ENCODE data around the gene GPR107. TPM values are rescaled to one million over a fixed set of nuclear protein-coding genes. Genes with fewer than 3 reads are reported as not detected.

GPR107 gene
- total and polyA plus RNA-seq, 8 donors = 3.4 to 37.8 (median 13.2) TPM

GRCh38 chr9:130042406-130042884, 11.3 kb upstream of the GPR107 start:
- DNase-seq = peak in 1 of 2 donors; percentile 40
- no peaks in the 10 kb centered on the region for H3K36me3 ChIP-seq
- H3K4me3 ChIP-seq = peak overlapping the region; percentile 85 to 99 (median 91)
- H3K27ac ChIP-seq = peak overlapping the region; percentile 90 to 97 (median 95)
- H3K27me3 ChIP-seq = no peaks in the 10 kb centered on the region
- H3K9me3 ChIP-seq = no peaks in the 10 kb centered on the region
- H3K4me1 ChIP-seq = peaks cover 31 to 70% (median 54%) of the 10 kb centered on the region in 4 donors
- intact Hi-C loops (cut with DNase I; ENCODE audit: low total_unique reads) = loop anchor here (10.0 kb wide), 1 partner anchor 158 kb away; no protein-coding TSS in a partner anchor
- 0 to 1% (median 1%) methylated on average over 19 to 67 of the region's 68 CpGs for WGBS, 5 donors
- TF ChIP-seq EP300 (IDR thresholded peaks at IDR 0.05) (no peak), POLR2A (IDR thresholded peaks at IDR 0.05) (no peak), POLR2AphosphoS5 (IDR thresholded peaks at IDR 0.05) (no peak), CTCF (IDR thresholded peaks at IDR 0.05) (no peak)

GRCh38 chr9:130042885-130043653, 10.6 kb upstream of the GPR107 start, which contains the start of gene FNBP1:
Gene FNBP1 (minus strand): TSS chr9:130043189. CDS start chr9:130042975, 214 bp downstream.
- H3K4me1 ChIP-seq = peaks cover 31 to 65% (median 52%) of the 10 kb centered on the region in 4 donors
- H3K27me3 ChIP-seq = no peaks in the 10 kb centered on the region
- TF ChIP-seq CTCF (IDR thresholded peaks at IDR 0.05) (no peak), EP300 (IDR thresholded peaks at IDR 0.05) (no peak), POLR2AphosphoS5 (IDR thresholded peaks at IDR 0.05) (peak; percentile 83 to 91 (median 88)), POLR2A (IDR thresholded peaks at IDR 0.05) (peak in 1 of 4 donors; percentile 19)
- no peaks in the 10 kb centered on the region for H3K36me3 ChIP-seq
- peak; percentile 78 to 95 for DNase-seq
- peak within 1 kb of the TSS; percentile 90 to 97 (median 95) for H3K27ac ChIP-seq
- no peaks in the 10 kb centered on the region for H3K9me3 ChIP-seq
- H3K4me3 ChIP-seq = peak within 1 kb of the TSS; percentile 85 to 99 (median 91)
- intact Hi-C loops (cut with DNase I; ENCODE audit: low total_unique reads) = loop anchor here (10.0 kb wide), 1 partner anchor 158 kb away; no protein-coding TSS in a partner anchor
- 0% methylated on average over 17 to 91 of the region's 92 CpGs for WGBS, 5 donors

- peak; percentile 30 to 78 for DNase-seq
- TF ChIP-seq POLR2AphosphoS5 (IDR thresholded peaks at IDR 0.05) (peak in 1 of 3 donors; percentile 4), EP300 (IDR thresholded peaks at IDR 0.05) (no peak), CTCF (IDR thresholded peaks at IDR 0.05) (peak in 1 of 7 experiments; percentile 30), POLR2A (IDR thresholded peaks at IDR 0.05) (no peak)
- Histone ChIP-seq H3K27me3 (no peaks in the 10 kb centered on the region), H3K9me3 (no peaks in the 10 kb centered on the region), H3K4me1 (peaks cover 29 to 59% (median 47%) of the 10 kb centered on the region in 4 donors), H3K27ac (peak overlapping the region; percentile 85 to 97 (median 95)), H3K4me3 (peak overlapping the region; percentile 85 to 99 (median 91)), H3K36me3 (no peaks in the 10 kb centered on the region)
- 23 to 36% (median 24%) methylated on average over 32 to 37 of the region's 37 CpGs for WGBS, 5 donors
- intact Hi-C loops (cut with DNase I; ENCODE audit: low total_unique reads) = loop anchor here (10.0 kb wide), 1 partner anchor 159 kb away; no protein-coding TSS in a partner anchor
Measured at GRCh38 chr9:130043654-130044623, 9.8 kb upstream of the GPR107 start.

Data from stomach (tissue), 9 donors.